ENCODE data around the gene SLC2A10.
A peak's percentile ranks its signal among the peaks of the same experiment; 100 is the strongest.

SLC2A10 gene

GRCh38 chr20:46746956-46747526 lies 37.6 kb downstream of the SLC2A10 start:
- ChIA-PET CTCF (interaction anchor here (0.8 to 3.4 kb wide), 8 partner anchors 10 to 637 kb away, joined by 3 to 20 read pairs (median 4); no protein-coding TSS in a partner anchor), POLR2A (interaction anchor here (0.9 kb wide), 1 partner anchor 57 kb away, joined by 3 read pairs; the partner anchor contains the start of gene TP53RK)
- DNase-seq (ENCODE audit: low read depth, low spot score), result peak; percentile 3

GRCh38 chr20:46749147-46749546 lies 39.7 kb downstream of the SLC2A10 start:
- no peak overlapping the region for H3K4me3 ChIP-seq (ENCODE audit: low read depth, low read length)
- DNase-seq (ENCODE audit: low read depth, low spot score), result no peak
- POLR2A ChIA-PET, result no interaction called here
- TF ChIP-seq CTCF (IDR thresholded peaks at IDR 0.05; ENCODE audit: insufficient read depth, low read length, missing control alignments), result no peak
- CTCF ChIA-PET, result interaction anchor here (1.0 to 3.4 kb wide), 6 partner anchors 8 to 635 kb away, joined by 3 to 20 read pairs (median 4); no protein-coding TSS in a partner anchor

More at GRCh38 chr20:46746956-46747526, 37.6 kb downstream of the SLC2A10 start:
- no peak overlapping the region for H3K4me3 ChIP-seq (ENCODE audit: low read depth, low read length)
- TF ChIP-seq CTCF (IDR thresholded peaks at IDR 0.05; ENCODE audit: insufficient read depth, low read length, missing control alignments), result no peak

GRCh38 chr20:46751856-46752255 lies 42.4 kb downstream of the SLC2A10 start:
- DNase-seq (ENCODE audit: low read depth, low spot score), result no peak
- CTCF ChIA-PET, result interaction anchor here (0.9 to 9.6 kb wide), 14 partner anchors 8 to 632 kb away, joined by 3 to 115 read pairs (median 4); no protein-coding TSS in a partner anchor
- POLR2A ChIA-PET, result no interaction called here
- H3K4me3 ChIP-seq (ENCODE audit: low read depth, low read length), result no peak overlapping the region
- TF ChIP-seq CTCF (IDR thresholded peaks at IDR 0.05; ENCODE audit: insufficient read depth, low read length, missing control alignments), result no peak

- POLR2A ChIA-PET, result no interaction called here
- no peak for DNase-seq (ENCODE audit: low read depth, low spot score)
- peak overlapping the region; percentile 37 for H3K4me3 ChIP-seq (ENCODE audit: low read depth, low read length)
- CTCF ChIA-PET, result interaction anchor here (0.5 to 9.6 kb wide), 35 partner anchors 9 to 868 kb away, joined by 3 to 115 read pairs (median 3); no protein-coding TSS in a partner anchor
- peak; percentile 61 for TF ChIP-seq CTCF (IDR thresholded peaks at IDR 0.05; ENCODE audit: insufficient read depth, low read length, missing control alignments)
Observed at GRCh38 chr20:46752728-46753127, 43.3 kb downstream of the SLC2A10 start.

- TF ChIP-seq CTCF (IDR thresholded peaks at IDR 0.05; ENCODE audit: insufficient read depth, low read length, missing control alignments), result no peak
- no peak overlapping the region for H3K4me3 ChIP-seq (ENCODE audit: low read depth, low read length)
- ChIA-PET POLR2A (no interaction called here), CTCF (interaction anchor here (0.9 to 9.6 kb wide), 21 partner anchors 8 to 865 kb away, joined by 3 to 115 read pairs (median 5); no protein-coding TSS in a partner anchor)
- no peak for DNase-seq (ENCODE audit: low read depth, low spot score)
Observed at GRCh38 chr20:46755483-46756413, 46.3 kb downstream of the SLC2A10 start.

GRCh38 chr20:46756419-46756818 lies 47.0 kb downstream of the SLC2A10 start:
- ChIA-PET CTCF (interaction anchor here (0.8 to 9.6 kb wide), 12 partner anchors 9 to 627 kb away, joined by 3 to 115 read pairs (median 4); no protein-coding TSS in a partner anchor), POLR2A (no interaction called here)
- DNase-seq (ENCODE audit: low read depth, low spot score), result no peak
- H3K4me3 ChIP-seq (ENCODE audit: low read depth, low read length), result no peak overlapping the region
- TF ChIP-seq CTCF (IDR thresholded peaks at IDR 0.05; ENCODE audit: insufficient read depth, low read length, missing control alignments), result no peak

All from AG04449 (cell line).